ENCODE results near the gene LRRC59. TPM values are rescaled to one million over a fixed set of nuclear protein-coding genes. Genes with fewer than 3 reads are reported as not detected.

Gene LRRC59
- polyA plus RNA-seq, 1 donor from 2014 or later: 67.2 TPM

DNA sequence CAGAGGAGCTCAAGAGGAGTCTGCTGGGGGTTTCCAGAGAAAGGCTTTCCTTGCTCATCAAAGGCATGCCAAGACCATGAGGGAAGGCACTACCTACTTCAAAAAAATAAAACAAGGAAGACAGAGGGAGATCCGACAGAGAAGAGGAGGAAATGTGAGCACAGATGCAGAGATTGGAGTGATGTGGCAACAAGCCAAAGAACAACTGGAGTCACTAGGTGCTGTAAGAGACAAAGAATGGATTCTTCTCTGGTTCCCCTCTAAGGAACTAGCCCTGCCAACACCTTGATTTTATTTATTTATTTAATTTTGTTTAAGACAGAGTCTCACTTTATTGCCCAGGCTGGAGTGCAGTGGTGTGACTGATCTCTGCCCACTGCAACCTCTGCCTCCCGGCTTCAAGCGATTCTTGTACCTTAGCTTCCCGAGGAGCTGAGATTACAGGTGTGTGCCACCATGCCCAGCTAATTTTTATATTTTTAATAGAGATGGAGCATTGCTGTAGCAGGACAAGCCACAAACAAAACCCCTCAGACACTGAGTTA lies 14.9 kb upstream of the LRRC59 start:
- Histone ChIP-seq H3K36me3 (ENCODE audit: insufficient read depth, low read length) (no peaks in the 10 kb centered on the region), H3K9me2 (ENCODE audit: insufficient read depth, low read length) (no peaks in the 10 kb centered on the region), H3K4me2 (ENCODE audit: low read length) (no peak overlapping the region), H3K4me3 (ENCODE audit: low read length) (no peak overlapping the region), H3K27me3 (ENCODE audit: insufficient read depth, low read depth, low read length) (no peaks in the 10 kb centered on the region), H4K20me1 (ENCODE audit: insufficient read depth) (no peaks in the 10 kb centered on the region), H2AFZ (ENCODE audit: low read depth, low read length) (no peak overlapping the region), H3K27ac (ENCODE audit: low read length) (no peak overlapping the region), H3K9me3 (ENCODE audit: low read length) (no peaks in the 10 kb centered on the region), H3K9ac (ENCODE audit: low read length) (no peak overlapping the region), H3F3A (ENCODE audit: insufficient read depth, low read length, poor library complexity, severe bottlenecking) (no peaks in the 10 kb centered on the region), H3K79me2 (replicated peaks; ENCODE audit: insufficient read depth, low read length) (no peaks in the 10 kb centered on the region)
- no peak for TF ChIP-seq EZH2 (IDR thresholded peaks at IDR 0.05; ENCODE audit: borderline replicate concordance, insufficient read depth, low read length, poor library complexity, severe bottlenecking)
- no peak for TF ChIP-seq REST (IDR thresholded peaks at IDR 0.05; ENCODE audit: borderline replicate concordance)
- TF ChIP-seq RAD21 (conservative IDR thresholded peaks at IDR 0.05): no peak
- no peak for TF ChIP-seq CTCF (IDR thresholded peaks at IDR 0.05; ENCODE audit: poor library complexity, severe bottlenecking)
- TF ChIP-seq EP300 (conservative IDR thresholded peaks at IDR 0.05; ENCODE audit: poor library complexity, severe bottlenecking): no peak

- Histone ChIP-seq H3K4me3 (ENCODE audit: low read length) (no peak overlapping the region), H3K9me2 (ENCODE audit: insufficient read depth, low read length) (no peaks in the 10 kb centered on the region), H3K4me2 (ENCODE audit: low read length) (no peak overlapping the region), H4K20me1 (ENCODE audit: insufficient read depth) (no peaks in the 10 kb centered on the region), H3K9me3 (ENCODE audit: low read length) (no peaks in the 10 kb centered on the region), H3K9ac (ENCODE audit: low read length) (no peak overlapping the region), H2AFZ (ENCODE audit: low read depth, low read length) (no peak overlapping the region), H3K27me3 (ENCODE audit: insufficient read depth, low read depth, low read length) (no peaks in the 10 kb centered on the region), H3K79me2 (replicated peaks; ENCODE audit: insufficient read depth, low read length) (no peaks in the 10 kb centered on the region), H3F3A (ENCODE audit: insufficient read depth, low read length, poor library complexity, severe bottlenecking) (no peaks in the 10 kb centered on the region), H3K27ac (ENCODE audit: low read length) (no peak overlapping the region), H3K36me3 (ENCODE audit: insufficient read depth, low read length) (no peaks in the 10 kb centered on the region)
- TF ChIP-seq TAF1 (IDR thresholded peaks at IDR 0.05; ENCODE audit: low read depth) (no peak), CTCF (IDR thresholded peaks at IDR 0.05; ENCODE audit: poor library complexity, severe bottlenecking) (no peak), RAD21 (conservative IDR thresholded peaks at IDR 0.05) (no peak), POLR2AphosphoS5 (IDR thresholded peaks at IDR 0.05) (no peak), EP300 (conservative IDR thresholded peaks at IDR 0.05; ENCODE audit: poor library complexity, severe bottlenecking) (no peak)
Measured at GRCh38 chr17:50407921-50408320, 10.6 kb upstream of the LRRC59 start.

All from neural cell (in vitro differentiated cells).